ENCODE results near the gene MINDY3.

Gene MINDY3

DNA sequence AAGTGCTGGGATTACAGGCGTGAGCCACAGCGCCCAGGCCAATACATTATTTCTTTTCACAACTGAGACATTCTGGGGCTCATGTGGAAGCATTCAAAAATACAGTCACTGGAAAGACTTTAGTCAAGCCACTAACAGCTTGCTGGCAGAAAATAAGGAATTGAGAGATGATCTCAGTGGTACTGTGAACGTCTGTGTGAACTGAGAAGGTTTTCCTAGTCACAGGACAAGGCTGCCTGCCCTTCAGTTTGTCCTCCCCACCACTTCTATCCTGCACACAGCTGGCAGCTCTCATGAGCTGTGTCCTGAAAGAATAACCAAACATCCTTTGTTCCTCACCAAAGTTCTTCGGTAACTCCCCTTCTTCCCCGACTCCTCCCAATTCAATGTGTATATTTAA is 109.3 kb downstream of the MINDY3 start:
- Histone ChIP-seq H3K4me1 (no peaks in the 10 kb centered on the region), H3K4me2 (ENCODE audit: low read length) (no peak overlapping the region), H3K27ac (no peak overlapping the region), H3K9ac (no peak overlapping the region), H3K27me3 (ENCODE audit: control insufficient read depth, insufficient read depth, low read length) (no peaks in the 10 kb centered on the region), H3K79me2 (no peaks in the 10 kb centered on the region), H3K9me3 (ENCODE audit: control insufficient read depth, low read length) (no peaks in the 10 kb centered on the region), H3K36me3 (ENCODE audit: control insufficient read depth, insufficient read depth, low read length) (no peaks in the 10 kb centered on the region), H2AFZ (no peak overlapping the region), H3K4me3 (ENCODE audit: low read depth, low read length) (no peak overlapping the region)
- TF ChIP-seq CTCF (IDR thresholded peaks at IDR 0.05) = no peak

- H3K79me2 ChIP-seq = no peaks in the 10 kb centered on the region
- no peak overlapping the region for H3K4me2 ChIP-seq (ENCODE audit: low read length)
- no peak overlapping the region for H3K27ac ChIP-seq
- H3K27me3 ChIP-seq (ENCODE audit: control insufficient read depth, insufficient read depth, low read length) = no peaks in the 10 kb centered on the region
- no peak overlapping the region for H2AFZ ChIP-seq
- H3K9me3 ChIP-seq (ENCODE audit: control insufficient read depth, low read length) = no peaks in the 10 kb centered on the region
- H3K4me3 ChIP-seq (ENCODE audit: low read depth, low read length) = no peak overlapping the region
- no peaks in the 10 kb centered on the region for H3K4me1 ChIP-seq
- H3K9ac ChIP-seq = no peak overlapping the region
- no peak for TF ChIP-seq CTCF (IDR thresholded peaks at IDR 0.05)
- no peaks in the 10 kb centered on the region for H3K36me3 ChIP-seq (ENCODE audit: control insufficient read depth, insufficient read depth, low read length)
These were observed 112.2 kb downstream of the MINDY3 start for GRCh38 chr10:15748126-15748525.

DNA sequence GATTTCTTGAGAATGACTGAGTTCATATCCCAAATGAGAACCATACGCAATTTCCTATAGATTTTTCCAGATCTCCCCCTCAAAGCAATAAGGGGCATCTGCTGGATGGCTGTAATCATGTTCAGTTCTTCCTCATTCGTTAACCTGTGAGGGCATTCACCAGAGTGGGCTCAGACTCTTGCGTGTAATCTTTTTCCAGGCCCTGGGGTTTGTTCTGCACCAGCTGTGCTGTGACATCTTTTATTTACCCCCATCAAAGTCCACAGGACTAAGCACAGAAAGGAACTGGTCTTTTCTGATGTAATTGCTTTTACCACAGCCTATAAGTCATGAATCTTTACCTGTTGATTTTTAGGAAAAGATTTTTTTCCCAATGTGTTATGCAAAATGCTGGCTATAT is 112.7 kb downstream of the MINDY3 start:
- Histone ChIP-seq H3K9ac (no peak overlapping the region), H3K79me2 (no peaks in the 10 kb centered on the region), H3K4me1 (no peaks in the 10 kb centered on the region), H3K4me3 (ENCODE audit: low read depth, low read length) (no peak overlapping the region), H3K4me2 (ENCODE audit: low read length) (no peak overlapping the region), H3K9me3 (ENCODE audit: control insufficient read depth, low read length) (no peaks in the 10 kb centered on the region), H2AFZ (no peak overlapping the region), H3K27ac (no peak overlapping the region), H3K36me3 (ENCODE audit: control insufficient read depth, insufficient read depth, low read length) (no peaks in the 10 kb centered on the region), H3K27me3 (ENCODE audit: control insufficient read depth, insufficient read depth, low read length) (no peaks in the 10 kb centered on the region)
- TF ChIP-seq CTCF (IDR thresholded peaks at IDR 0.05) = no peak

DNA sequence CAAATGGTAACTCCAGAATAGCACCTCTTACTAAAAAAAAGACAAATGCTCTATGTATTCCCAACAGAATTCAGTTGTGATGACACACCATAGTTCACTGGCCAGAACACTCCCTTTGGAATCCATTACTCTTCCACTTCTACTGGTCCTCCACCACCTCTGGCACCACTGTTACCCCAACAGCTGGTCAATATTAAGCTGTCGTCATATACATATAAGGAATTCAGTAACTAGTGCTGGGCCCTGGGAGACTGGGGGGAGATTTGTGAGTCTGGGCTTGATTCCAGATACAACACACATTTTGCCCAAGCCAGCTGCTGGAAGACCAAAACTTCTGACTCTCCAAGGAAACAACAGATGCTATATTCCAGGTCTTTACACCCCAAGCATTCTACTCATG is 114.6 kb downstream of the MINDY3 start:
- Histone ChIP-seq H3K4me2 (ENCODE audit: low read length) (no peak overlapping the region), H3K36me3 (ENCODE audit: control insufficient read depth, insufficient read depth, low read length) (no peaks in the 10 kb centered on the region), H3K9me3 (ENCODE audit: control insufficient read depth, low read length) (no peaks in the 10 kb centered on the region), H3K9ac (no peak overlapping the region), H2AFZ (no peak overlapping the region), H3K27ac (no peak overlapping the region), H3K4me1 (no peaks in the 10 kb centered on the region), H3K27me3 (ENCODE audit: control insufficient read depth, insufficient read depth, low read length) (no peaks in the 10 kb centered on the region), H3K79me2 (no peaks in the 10 kb centered on the region), H3K4me3 (ENCODE audit: low read depth, low read length) (no peak overlapping the region)
- TF ChIP-seq CTCF (IDR thresholded peaks at IDR 0.05) = no peak

DNA sequence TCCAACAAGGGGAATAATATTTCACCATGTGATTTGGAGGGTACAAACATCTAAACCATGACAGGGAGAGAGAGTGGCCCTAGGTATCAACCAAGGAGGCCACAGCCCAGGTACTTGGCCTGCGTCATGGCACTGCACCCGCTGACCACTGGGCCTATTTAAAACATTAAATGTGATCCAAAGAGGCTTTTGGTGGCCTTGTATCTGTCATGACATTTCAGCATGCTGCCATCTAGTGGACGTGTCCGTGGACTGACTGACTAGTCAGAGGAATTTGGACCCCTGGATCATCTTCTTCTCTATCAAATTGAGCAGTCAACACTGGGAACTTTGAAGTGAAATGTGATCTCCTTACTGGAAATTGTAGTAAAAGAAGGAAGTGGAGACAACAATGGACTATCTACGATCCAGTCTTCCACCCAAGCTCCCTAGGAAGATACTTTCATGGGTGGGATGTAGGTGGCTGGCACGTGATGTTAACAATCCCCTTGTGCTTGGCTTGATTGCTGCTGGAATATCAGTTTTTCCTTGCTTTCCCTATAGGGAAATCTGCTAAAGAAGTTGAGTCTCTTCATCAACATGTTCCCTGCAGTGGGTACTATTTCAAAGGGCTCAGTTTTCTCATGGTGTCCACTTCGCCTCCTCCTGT is 116.0 kb downstream of the MINDY3 start:
- Histone ChIP-seq H3K9me3 (ENCODE audit: control insufficient read depth, low read length) (no peaks in the 10 kb centered on the region), H3K4me3 (ENCODE audit: low read depth, low read length) (no peak overlapping the region), H3K4me2 (ENCODE audit: low read length) (no peak overlapping the region), H3K9ac (no peak overlapping the region), H3K27ac (no peak overlapping the region), H3K79me2 (no peaks in the 10 kb centered on the region), H3K36me3 (ENCODE audit: control insufficient read depth, insufficient read depth, low read length) (no peaks in the 10 kb centered on the region), H3K4me1 (no peaks in the 10 kb centered on the region), H2AFZ (no peak overlapping the region), H3K27me3 (ENCODE audit: control insufficient read depth, insufficient read depth, low read length) (no peaks in the 10 kb centered on the region)
- peak; percentile 70 for TF ChIP-seq CTCF (IDR thresholded peaks at IDR 0.05)

All from parathyroid adenoma (tissue), 2 donors.